ENCODE results near the gene CTSW.

GRCh38 chr11:65857500-65857852 is 22.2 kb upstream of the CTSW start:
- TF ChIP-seq CTCF (conservative IDR thresholded peaks at IDR 0.05; ENCODE audit: low read length), result no peak
- no peak for TF ChIP-seq EZH2phosphoT487 (IDR thresholded peaks at IDR 0.05; ENCODE audit: borderline replicate concordance, low read depth, low read length)
